ENCODE measurements around the gene OR2AT4.
"Not testable (repeated sequence)": the region's sequence is repeated elsewhere in the genome, so short reads cannot be mapped to it uniquely, and the experiment has no call there.

OR2AT4 gene

GRCh38 chr11:75105462-75105925, 8.8 kb upstream of the OR2AT4 start:
- H3K9me3 ChIP-seq (ENCODE audit: severe bottlenecking) = no peaks in the 10 kb centered on the region
- no peaks in the 10 kb centered on the region for H3K27me3 ChIP-seq (ENCODE audit: insufficient read depth, poor library complexity, severe bottlenecking)
- H3K36me3 ChIP-seq (ENCODE audit: low read depth) = no peaks in the 10 kb centered on the region
- ATAC-seq (ENCODE audit: low read depth) (no peak), DNase-seq (ENCODE audit: low spot score) (no peak)
- TF ChIP-seq, protein P1, sequence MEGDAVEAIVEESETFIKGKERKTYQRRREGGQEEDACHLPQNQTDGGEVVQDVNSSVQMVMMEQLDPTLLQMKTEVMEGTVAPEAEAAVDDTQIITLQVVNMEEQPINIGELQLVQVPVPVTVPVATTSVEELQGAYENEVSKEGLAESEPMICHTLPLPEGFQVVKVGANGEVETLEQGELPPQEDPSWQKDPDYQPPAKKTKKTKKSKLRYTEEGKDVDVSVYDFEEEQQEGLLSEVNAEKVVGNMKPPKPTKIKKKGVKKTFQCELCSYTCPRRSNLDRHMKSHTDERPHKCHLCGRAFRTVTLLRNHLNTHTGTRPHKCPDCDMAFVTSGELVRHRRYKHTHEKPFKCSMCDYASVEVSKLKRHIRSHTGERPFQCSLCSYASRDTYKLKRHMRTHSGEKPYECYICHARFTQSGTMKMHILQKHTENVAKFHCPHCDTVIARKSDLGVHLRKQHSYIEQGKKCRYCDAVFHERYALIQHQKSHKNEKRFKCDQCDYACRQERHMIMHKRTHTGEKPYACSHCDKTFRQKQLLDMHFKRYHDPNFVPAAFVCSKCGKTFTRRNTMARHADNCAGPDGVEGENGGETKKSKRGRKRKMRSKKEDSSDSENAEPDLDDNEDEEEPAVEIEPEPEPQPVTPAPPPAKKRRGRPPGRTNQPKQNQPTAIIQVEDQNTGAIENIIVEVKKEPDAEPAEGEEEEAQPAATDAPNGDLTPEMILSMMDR (IDR thresholded peaks at IDR 0.05; ENCODE audit: poor library complexity, severe bottlenecking) = no peak
- no peak overlapping the region for H3K27ac ChIP-seq (ENCODE audit: poor library complexity, severe bottlenecking)
- H3K4me1 ChIP-seq (ENCODE audit: insufficient read depth, poor library complexity, severe bottlenecking) = no peaks in the 10 kb centered on the region
- no peak overlapping the region for H3K4me3 ChIP-seq (ENCODE audit: severe bottlenecking)

DNA sequence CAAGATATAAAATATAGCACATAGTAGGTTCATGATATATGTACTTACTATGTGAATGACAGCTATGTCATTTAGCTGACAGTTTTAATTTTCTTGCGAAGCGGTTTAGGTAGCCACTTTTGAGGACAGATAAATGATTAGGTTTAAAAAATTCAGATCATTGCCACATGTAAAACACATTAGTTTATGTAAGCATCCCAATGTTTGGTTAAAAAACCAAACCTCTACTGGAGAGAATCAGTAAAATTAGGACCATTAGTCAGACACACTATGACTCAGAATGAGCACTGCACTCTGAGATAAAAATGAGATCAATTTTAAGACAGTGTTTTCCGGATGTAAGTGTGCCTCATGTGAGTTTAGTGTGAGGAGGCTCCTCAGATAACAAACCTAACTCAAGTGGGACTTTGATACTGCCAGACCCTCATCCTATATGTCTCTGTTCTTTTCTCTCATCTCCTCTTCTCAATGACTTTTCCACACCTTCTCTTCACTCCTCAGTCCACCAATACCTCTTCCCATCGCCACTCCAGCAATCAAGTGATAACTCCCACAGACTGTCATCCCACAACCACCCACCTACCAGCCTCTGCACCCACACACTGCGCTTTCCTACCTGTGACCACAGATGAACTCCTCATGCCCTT, 6.8 kb upstream of the OR2AT4 start:
- ATAC-seq (ENCODE audit: low read depth) = no peak
- no peaks in the 10 kb centered on the region for H3K27me3 ChIP-seq (ENCODE audit: insufficient read depth, poor library complexity, severe bottlenecking)
- TF ChIP-seq, protein P1 (IDR thresholded peaks at IDR 0.05; ENCODE audit: poor library complexity, severe bottlenecking) = no peak
- H3K27ac ChIP-seq (ENCODE audit: poor library complexity, severe bottlenecking) = no peak overlapping the region
- H3K9me3 ChIP-seq (ENCODE audit: severe bottlenecking) = no peaks in the 10 kb centered on the region
- no peak overlapping the region for H3K4me3 ChIP-seq (ENCODE audit: severe bottlenecking)
- no peaks in the 10 kb centered on the region for H3K36me3 ChIP-seq (ENCODE audit: low read depth)
- no peak for DNase-seq (ENCODE audit: low spot score)
- H3K4me1 ChIP-seq (ENCODE audit: insufficient read depth, poor library complexity, severe bottlenecking) = no peaks in the 10 kb centered on the region

- TF ChIP-seq, protein P1 (IDR thresholded peaks at IDR 0.05; ENCODE audit: poor library complexity, severe bottlenecking) = no peak
- Histone ChIP-seq H3K27me3 (ENCODE audit: insufficient read depth, poor library complexity, severe bottlenecking) (no peaks in the 10 kb centered on the region), H3K36me3 (ENCODE audit: low read depth) (no peaks in the 10 kb centered on the region), H3K4me1 (ENCODE audit: insufficient read depth, poor library complexity, severe bottlenecking) (no peaks in the 10 kb centered on the region), H3K4me3 (ENCODE audit: severe bottlenecking) (no peak overlapping the region), H3K27ac (ENCODE audit: poor library complexity, severe bottlenecking) (no peak overlapping the region), H3K9me3 (ENCODE audit: severe bottlenecking) (no peaks in the 10 kb centered on the region)
- ATAC-seq (ENCODE audit: low read depth) = no peak
- no peak for DNase-seq (ENCODE audit: low spot score)
These were observed 4.9 kb upstream of the OR2AT4 start for GRCh38 chr11:75101424-75102128.

DNA sequence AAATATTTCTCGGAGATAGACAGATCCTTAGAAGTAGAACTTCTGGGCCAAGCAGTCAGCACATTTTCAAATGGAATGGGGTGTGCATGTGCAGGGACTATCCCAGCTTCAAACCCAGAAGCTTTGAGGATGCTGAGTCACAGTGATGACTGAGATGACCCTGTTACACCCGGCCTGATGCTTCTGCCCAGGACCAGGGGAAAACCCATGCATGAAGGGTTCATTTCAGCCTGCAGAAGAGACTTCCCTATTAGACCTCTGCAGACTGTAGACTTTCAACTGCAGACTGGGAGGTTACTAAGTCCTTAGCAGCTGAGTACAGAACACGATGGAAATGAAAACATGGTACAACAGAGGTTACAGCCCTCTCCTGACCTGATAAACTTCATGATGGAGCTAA, 3.6 kb upstream of the OR2AT4 start:
- DNase-seq (ENCODE audit: low spot score) = no peak
- H3K27ac ChIP-seq (ENCODE audit: poor library complexity, severe bottlenecking) = no peak overlapping the region
- ATAC-seq (ENCODE audit: low read depth) = peak; percentile 65; the same call in 2 of the 3 replicates
- no peaks in the 10 kb centered on the region for H3K4me1 ChIP-seq (ENCODE audit: insufficient read depth, poor library complexity, severe bottlenecking)
- no peaks in the 10 kb centered on the region for H3K36me3 ChIP-seq (ENCODE audit: low read depth)
- H3K4me3 ChIP-seq (ENCODE audit: severe bottlenecking) = no peak overlapping the region
- no peaks in the 10 kb centered on the region for H3K9me3 ChIP-seq (ENCODE audit: severe bottlenecking)
- TF ChIP-seq, protein P1 (IDR thresholded peaks at IDR 0.05; ENCODE audit: poor library complexity, severe bottlenecking) = no peak
- H3K27me3 ChIP-seq (ENCODE audit: insufficient read depth, poor library complexity, severe bottlenecking) = no peaks in the 10 kb centered on the region

DNA sequence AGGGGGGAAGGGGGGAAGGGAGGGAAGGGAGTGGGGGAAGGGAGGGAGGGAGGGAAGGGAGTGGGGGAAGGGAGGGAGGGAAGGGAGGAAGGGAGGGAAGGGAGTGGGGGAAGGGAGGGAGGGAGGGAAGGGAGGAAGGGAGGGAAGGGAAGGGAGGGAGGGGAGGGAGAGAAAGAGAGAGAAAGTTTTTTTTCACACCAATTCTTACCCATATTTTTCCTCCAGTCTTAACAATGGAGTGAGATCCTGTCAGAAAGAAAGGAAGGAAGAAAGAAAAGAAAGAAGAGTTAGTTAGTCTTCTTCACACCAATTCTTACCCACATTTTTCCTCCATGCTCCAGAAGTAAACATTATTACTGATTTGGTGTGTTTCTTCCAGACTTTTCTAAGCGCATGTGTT, 3.0 kb upstream of the OR2AT4 start:
- ATAC-seq (ENCODE audit: low read depth) (no peak), DNase-seq (ENCODE audit: low spot score) (no peak)
- H3K27ac ChIP-seq (ENCODE audit: poor library complexity, severe bottlenecking) = no peak overlapping the region
- no peaks in the 10 kb centered on the region for H3K9me3 ChIP-seq (ENCODE audit: severe bottlenecking)
- no peaks in the 10 kb centered on the region for H3K4me1 ChIP-seq (ENCODE audit: insufficient read depth, poor library complexity, severe bottlenecking)
- H3K4me3 ChIP-seq (ENCODE audit: severe bottlenecking) = no peak overlapping the region
- H3K36me3 ChIP-seq (ENCODE audit: low read depth) = no peaks in the 10 kb centered on the region
- TF ChIP-seq, protein P1 (IDR thresholded peaks at IDR 0.05; ENCODE audit: poor library complexity, severe bottlenecking) = no peak
- no peaks in the 10 kb centered on the region for H3K27me3 ChIP-seq (ENCODE audit: insufficient read depth, poor library complexity, severe bottlenecking)

DNA sequence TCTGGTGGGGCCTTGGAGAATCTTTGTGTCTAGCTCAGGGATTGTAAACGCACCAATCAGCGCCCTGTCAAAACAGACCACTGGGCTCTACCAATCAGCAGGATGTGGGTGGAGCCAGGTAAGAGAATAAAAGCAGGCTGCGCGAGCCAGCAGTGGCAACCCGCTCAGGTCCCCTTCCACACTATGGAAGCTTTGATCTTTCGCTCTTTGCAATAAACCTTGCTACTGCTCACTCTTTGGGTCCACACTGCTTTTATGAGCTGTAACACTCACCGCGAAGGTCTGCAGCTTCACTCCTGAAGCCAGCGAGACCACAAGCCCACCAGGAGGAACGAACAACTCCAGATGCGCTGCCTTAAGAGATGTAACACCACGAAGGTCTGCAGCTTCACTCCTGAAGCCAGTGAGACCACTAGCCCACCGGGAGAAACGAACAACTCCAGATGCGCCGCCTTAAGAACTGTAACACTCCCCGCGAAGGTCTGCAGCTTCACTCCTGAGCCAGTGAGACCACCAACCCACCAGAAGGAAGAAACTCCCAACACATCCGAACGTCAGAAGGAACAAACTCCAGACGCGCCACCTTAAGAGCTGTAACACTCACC, 2.3 kb upstream of the OR2AT4 start:
- H3K4me3 ChIP-seq (ENCODE audit: severe bottlenecking); H3K4me1 ChIP-seq (ENCODE audit: insufficient read depth, poor library complexity, severe bottlenecking); H3K27me3 ChIP-seq (ENCODE audit: insufficient read depth, poor library complexity, severe bottlenecking); ATAC-seq (ENCODE audit: low read depth); H3K36me3 ChIP-seq (ENCODE audit: low read depth); H3K27ac ChIP-seq (ENCODE audit: poor library complexity, severe bottlenecking); H3K9me3 ChIP-seq (ENCODE audit: severe bottlenecking); DNase-seq (ENCODE audit: low spot score): not testable (repeated sequence)

DNA sequence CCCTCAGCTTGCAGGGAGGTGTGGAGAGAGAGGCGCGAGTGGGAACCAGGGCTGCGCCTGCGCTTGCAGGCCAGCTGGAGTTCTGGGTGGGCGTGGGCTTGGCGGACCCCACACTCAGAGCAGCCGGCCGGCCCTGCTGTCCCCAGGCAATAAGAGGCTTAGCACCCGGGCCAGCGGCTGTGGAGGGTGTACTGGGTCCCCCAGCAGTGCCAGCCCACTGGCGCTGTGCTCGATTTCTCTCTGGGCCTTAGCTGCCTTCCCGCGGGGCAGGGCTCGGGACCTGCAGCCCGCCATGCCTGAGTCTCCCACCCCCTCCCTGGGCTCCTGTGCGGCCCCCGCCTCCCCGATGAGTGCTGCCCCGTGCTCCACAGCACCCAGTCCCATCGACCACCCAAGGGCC, 1.5 kb upstream of the OR2AT4 start:
- ATAC-seq (ENCODE audit: low read depth); H3K36me3 ChIP-seq (ENCODE audit: low read depth); H3K27me3 ChIP-seq (ENCODE audit: insufficient read depth, poor library complexity, severe bottlenecking); H3K4me3 ChIP-seq (ENCODE audit: severe bottlenecking); H3K9me3 ChIP-seq (ENCODE audit: severe bottlenecking); H3K27ac ChIP-seq (ENCODE audit: poor library complexity, severe bottlenecking); H3K4me1 ChIP-seq (ENCODE audit: insufficient read depth, poor library complexity, severe bottlenecking); DNase-seq (ENCODE audit: low spot score): not testable (repeated sequence)

Measured in RWPE2 (cell line).